GM12878 (cell line): ENCODE results near the gene SLC22A12.

Experiments used
- EP300 ChIP-seq, 2 experiments: fragments of 150-350 bp in 1 of 2; IDR thresholded peaks; 2 replicates each; pipeline ENCODE4 v1.6.1; 2011 to 2012; ENCODE audit warnings: low read depth in 2 of 2, low read length in 2 of 2, borderline replicate concordance in 1 of 2, improper control_type of control experiment in 1 of 2, inconsistent platforms in 1 of 2; ENCODE audit not compliant: control insufficient read depth in 1 of 2
- HCFC1 ChIP-seq: fragments of 150-350 bp; IDR thresholded peaks from 2 replicates; pipeline ENCODE4 v1.6.1; 2014; ENCODE audit warnings: low read length
- NR2C2 ChIP-seq: IDR thresholded peaks from 2 replicates; pipeline ENCODE4 v1.6.1; 2011; ENCODE audit warnings: borderline replicate concordance, low read depth; ENCODE audit not compliant: control insufficient read depth, insufficient read length
- SP1 ChIP-seq: IDR thresholded peaks from one replicate; pipeline ENCODE4 v1.6.1; 2011; ENCODE audit warnings: low read depth, low read length
- TF ChIP-seq, protein P1 (sequence below), 3 experiments: IDR thresholded peaks in 2 of 3; conservative IDR thresholded peaks in 1 of 3; 2 replicates each; pipeline ENCODE4 v1.5.1; 2011; ENCODE audit warnings: low read depth in 3 of 3, low read length in 3 of 3, mild to moderate bottlenecking in 3 of 3, control low read depth in 2 of 3, moderate library complexity in 2 of 3, inconsistent platforms in 1 of 3, mixed read lengths in 1 of 3; ENCODE audit not compliant: control insufficient read depth in 2 of 3, insufficient read depth in 1 of 3; ENCODE audit errors: extremely low read depth in 1 of 3

DNA sequence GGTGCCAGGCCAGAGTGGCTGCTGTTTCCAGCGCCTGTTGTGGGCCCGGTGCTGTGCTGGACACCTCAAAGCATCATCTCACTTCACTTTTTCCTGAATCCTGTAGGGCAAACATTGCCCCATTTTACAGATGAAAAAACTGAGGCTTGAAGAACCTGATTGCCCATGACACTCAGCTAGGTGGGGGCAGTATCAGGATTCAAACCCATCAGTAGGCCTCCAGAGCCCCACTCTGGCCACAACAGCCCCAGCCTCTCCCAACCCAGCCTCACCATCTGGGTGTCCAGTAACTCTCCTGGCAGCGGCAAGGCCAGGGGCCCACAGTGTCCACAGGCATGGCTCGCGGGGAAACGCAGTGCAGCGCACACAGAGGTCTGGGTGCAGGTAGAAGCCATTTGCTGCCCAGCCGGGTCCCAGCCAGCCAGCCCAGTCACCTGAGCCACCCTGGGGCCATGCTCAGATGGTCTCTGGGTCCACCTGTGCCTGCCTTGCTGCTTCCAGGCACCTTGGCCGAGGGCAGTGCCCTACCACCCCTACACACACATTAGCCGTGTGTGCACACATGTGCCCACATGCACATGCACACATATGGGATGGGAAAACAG is 11.5 kb downstream of the SLC22A12 start:
- TF ChIP-seq HCFC1 = no peak
- no peak for TF ChIP-seq NR2C2
- no peak for TF ChIP-seq EP300 (IDR thresholded peaks at IDR 0.05; ENCODE audit: borderline replicate concordance in 1 of 2, control insufficient read depth in 1 of 2, low read depth in 2 of 2, low read length in 2 of 2)
- TF ChIP-seq, protein P1, sequence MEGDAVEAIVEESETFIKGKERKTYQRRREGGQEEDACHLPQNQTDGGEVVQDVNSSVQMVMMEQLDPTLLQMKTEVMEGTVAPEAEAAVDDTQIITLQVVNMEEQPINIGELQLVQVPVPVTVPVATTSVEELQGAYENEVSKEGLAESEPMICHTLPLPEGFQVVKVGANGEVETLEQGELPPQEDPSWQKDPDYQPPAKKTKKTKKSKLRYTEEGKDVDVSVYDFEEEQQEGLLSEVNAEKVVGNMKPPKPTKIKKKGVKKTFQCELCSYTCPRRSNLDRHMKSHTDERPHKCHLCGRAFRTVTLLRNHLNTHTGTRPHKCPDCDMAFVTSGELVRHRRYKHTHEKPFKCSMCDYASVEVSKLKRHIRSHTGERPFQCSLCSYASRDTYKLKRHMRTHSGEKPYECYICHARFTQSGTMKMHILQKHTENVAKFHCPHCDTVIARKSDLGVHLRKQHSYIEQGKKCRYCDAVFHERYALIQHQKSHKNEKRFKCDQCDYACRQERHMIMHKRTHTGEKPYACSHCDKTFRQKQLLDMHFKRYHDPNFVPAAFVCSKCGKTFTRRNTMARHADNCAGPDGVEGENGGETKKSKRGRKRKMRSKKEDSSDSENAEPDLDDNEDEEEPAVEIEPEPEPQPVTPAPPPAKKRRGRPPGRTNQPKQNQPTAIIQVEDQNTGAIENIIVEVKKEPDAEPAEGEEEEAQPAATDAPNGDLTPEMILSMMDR (IDR thresholded peaks at IDR 0.05 in 2 of 3, conservative IDR thresholded peaks at IDR 0.05 in 1 of 3; ENCODE audit: control insufficient read depth in 2 of 3, extremely low read depth in 1 of 3, insufficient read depth in 1 of 3, low read depth in 3 of 3, low read length in 3 of 3) = no peak
- TF ChIP-seq SP1 = no peak
